Measurements from ENCODE around the gene HDAC11.

The HDAC11 gene

DNA sequence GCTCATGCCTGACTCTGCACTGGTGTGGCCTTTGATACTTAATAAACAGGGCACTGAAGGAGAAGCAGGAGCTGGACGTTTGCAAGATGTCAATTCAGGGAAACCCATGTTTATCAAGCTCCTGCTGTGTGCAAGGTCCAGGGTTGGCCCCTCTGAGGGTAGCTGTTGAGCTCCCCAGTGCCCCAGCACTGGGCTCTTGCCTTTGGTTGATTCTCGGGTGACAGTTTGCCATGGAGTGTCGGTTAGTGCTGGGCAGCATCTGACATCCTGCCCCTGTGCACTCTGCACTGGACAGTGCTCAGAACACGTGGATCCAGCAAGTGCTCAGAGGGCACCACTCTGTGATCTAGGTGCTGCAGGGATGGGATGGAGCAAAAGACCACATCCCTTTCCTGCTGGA, 7.3 kb downstream of the HDAC11 start:
- Histone ChIP-seq H3K36me3 (replicated peaks) (no peaks in the 10 kb centered on the region), H3K4me3 (ENCODE audit: low read depth, low read length) (no peak overlapping the region), H3K27ac (no peak overlapping the region), H3K27me3 (replicated peaks) (no peaks in the 10 kb centered on the region)
- no peak for DNase-seq
- TF ChIP-seq, protein P1, sequence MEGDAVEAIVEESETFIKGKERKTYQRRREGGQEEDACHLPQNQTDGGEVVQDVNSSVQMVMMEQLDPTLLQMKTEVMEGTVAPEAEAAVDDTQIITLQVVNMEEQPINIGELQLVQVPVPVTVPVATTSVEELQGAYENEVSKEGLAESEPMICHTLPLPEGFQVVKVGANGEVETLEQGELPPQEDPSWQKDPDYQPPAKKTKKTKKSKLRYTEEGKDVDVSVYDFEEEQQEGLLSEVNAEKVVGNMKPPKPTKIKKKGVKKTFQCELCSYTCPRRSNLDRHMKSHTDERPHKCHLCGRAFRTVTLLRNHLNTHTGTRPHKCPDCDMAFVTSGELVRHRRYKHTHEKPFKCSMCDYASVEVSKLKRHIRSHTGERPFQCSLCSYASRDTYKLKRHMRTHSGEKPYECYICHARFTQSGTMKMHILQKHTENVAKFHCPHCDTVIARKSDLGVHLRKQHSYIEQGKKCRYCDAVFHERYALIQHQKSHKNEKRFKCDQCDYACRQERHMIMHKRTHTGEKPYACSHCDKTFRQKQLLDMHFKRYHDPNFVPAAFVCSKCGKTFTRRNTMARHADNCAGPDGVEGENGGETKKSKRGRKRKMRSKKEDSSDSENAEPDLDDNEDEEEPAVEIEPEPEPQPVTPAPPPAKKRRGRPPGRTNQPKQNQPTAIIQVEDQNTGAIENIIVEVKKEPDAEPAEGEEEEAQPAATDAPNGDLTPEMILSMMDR (IDR thresholded peaks at IDR 0.05; ENCODE audit: low read depth, low read length, missing control alignments), result no peak
- in situ Hi-C loops (cut with HindIII; ENCODE audit: low pct_ligation_motif_present, low sequenced_read_pairs), result no loop called here

DNA sequence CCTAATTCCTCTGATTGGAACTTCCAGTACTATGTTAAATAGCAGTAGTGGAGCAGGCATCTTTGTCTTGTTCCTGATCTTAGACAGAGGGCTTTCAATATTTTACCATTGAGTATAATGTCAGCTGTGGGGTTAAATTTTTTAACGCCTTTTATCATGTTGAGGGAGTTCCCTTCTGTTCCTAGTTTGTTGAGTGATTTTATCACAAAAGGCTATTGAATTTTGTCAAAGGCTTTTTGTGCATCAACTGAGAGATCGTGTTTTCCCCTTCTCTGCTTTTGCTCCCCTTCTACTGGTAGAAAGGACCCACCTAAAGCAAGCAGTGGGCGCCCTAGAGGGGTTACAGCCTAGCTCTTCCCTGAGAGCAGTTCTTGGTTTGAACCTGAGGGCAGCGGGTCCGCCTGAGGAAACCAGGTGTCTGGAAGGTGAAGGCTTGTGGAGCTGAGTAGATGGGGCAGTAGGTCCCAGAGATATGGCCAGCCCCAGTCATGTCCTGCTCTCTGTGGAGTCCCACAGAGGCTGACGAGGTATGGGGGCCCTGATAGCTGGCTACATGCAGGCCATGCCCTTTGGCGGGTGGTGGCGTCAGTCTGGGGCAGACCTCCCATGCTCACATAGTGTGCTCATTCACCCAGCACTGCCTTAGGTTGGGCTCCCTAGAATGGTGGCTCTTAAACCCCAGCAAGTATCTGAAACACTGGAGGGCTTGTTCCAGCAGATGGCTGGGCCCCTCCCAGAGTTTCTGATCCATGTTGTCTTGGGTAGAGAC, 11.3 kb downstream of the HDAC11 start:
- Histone ChIP-seq H3K4me3 (ENCODE audit: low read depth, low read length) (no peak overlapping the region), H3K27ac (no peak overlapping the region), H3K27me3 (replicated peaks) (no peaks in the 10 kb centered on the region), H3K36me3 (replicated peaks) (no peaks in the 10 kb centered on the region)
- in situ Hi-C loops (cut with HindIII; ENCODE audit: low pct_ligation_motif_present, low sequenced_read_pairs), result no loop called here
- TF ChIP-seq, protein P1 (IDR thresholded peaks at IDR 0.05; ENCODE audit: low read depth, low read length, missing control alignments), result no peak
- DNase-seq, result no peak

DNA sequence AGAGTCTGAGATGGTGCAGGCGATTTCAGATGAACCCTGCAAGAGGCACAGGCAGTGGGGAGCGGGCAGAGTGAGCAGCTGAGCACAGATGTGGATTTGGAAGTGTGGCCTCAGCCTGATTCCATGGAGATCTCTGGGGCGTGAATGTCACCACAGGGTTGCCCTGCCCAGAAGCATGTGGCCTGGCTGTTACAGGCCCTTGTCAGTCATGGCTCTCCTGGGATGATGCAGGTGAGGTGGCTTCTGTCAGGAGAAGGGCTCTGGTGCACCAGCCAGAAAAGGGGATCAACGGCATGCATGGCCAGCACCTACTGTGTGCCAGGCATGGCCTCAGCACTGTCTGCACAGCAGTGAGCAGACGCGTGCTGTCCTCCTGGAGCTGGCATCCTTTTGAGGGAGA, 11.9 kb downstream of the HDAC11 start:
- no peak for DNase-seq
- no peaks in the 10 kb centered on the region for H3K27me3 ChIP-seq (replicated peaks)
- H3K36me3 ChIP-seq (replicated peaks), result no peaks in the 10 kb centered on the region
- in situ Hi-C loops (cut with HindIII; ENCODE audit: low pct_ligation_motif_present, low sequenced_read_pairs), result no loop called here
- TF ChIP-seq, protein P1 (IDR thresholded peaks at IDR 0.05; ENCODE audit: low read depth, low read length, missing control alignments), result no peak
- no peak overlapping the region for H3K27ac ChIP-seq
- no peak overlapping the region for H3K4me3 ChIP-seq (ENCODE audit: low read depth, low read length)

DNA sequence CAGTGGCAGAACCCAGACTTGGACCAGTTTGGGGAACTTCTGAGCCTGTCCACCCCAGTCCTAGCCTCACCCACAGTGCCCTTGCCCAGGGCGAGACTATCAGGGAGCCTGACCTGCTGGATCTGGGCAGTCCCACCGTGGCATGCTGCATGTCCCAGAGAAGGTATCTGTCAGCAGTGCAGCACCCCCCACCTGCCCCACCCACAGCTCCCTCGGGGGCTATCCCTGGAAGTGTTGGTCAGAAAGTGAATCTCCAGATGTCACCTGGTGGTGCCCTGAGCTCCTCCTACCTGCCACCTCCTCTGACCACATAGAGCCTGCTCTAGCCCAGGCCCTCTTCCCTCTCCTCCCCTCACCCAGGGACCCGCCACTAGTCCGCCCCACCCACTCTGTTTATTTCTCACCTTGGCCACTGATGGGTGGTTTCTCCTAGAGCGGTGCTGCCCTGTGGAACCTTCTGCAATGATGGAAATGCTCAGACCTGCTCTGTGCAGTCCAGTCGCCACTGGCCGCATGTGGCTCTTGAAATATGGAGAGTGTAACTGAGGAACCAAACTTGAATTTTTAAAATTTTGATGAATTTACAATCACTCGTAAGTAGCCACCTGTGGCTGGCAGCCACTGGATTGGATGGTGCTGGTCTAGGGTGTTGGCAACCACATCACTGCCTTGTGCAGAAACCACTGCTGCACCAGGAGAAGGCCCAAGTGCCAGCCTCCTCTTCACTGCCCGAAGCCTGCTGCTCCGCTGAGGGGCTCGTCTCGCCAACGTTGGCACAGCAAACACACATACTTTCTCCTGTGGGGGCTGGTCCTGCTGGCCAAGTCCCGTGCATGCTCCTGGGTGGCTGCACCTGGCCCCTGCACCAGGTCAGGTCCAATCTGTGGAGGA, 13.1 kb downstream of the HDAC11 start:
- in situ Hi-C loops (cut with HindIII; ENCODE audit: low pct_ligation_motif_present, low sequenced_read_pairs), result no loop called here
- DNase-seq, result no peak

DNA sequence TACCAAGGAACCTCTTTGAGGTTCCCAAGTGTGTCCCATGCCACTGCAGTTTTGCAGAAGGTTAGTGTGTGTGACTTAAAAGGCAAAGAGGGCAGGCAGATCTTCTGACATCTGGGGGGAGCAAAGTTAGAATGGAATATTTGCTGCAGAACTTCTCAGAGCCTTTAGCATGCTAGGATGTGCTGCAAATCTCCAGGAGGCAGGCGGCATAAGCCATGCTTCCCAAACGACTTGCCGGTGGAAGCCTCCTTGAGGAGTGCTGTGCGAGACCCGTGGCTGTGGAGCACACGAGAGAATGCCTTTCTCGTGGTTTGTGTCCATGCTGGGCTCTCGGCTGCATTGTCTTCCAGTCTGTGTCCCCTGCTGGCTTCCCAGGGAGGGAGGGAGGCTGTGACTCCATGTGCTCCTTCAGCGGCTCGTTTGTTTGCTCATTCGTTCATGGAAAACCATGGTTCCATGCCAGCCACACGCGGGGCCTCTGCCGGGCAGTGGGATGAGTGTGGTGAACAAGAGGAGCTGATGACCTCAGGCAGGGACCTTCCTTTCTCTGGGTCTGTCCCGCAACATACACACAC, 13.8 kb downstream of the HDAC11 start:
- Histone ChIP-seq H3K27ac (no peak overlapping the region), H3K27me3 (replicated peaks) (no peaks in the 10 kb centered on the region), H3K36me3 (replicated peaks) (no peaks in the 10 kb centered on the region), H3K4me3 (ENCODE audit: low read depth, low read length) (no peak overlapping the region)
- TF ChIP-seq, protein P1 (IDR thresholded peaks at IDR 0.05; ENCODE audit: low read depth, low read length, missing control alignments), result no peak
- in situ Hi-C loops (cut with HindIII; ENCODE audit: low pct_ligation_motif_present, low sequenced_read_pairs), result no loop called here
- no peak for DNase-seq

More for the DNA sequence above, 13.1 kb downstream of the HDAC11 start:
- H3K4me3 ChIP-seq (ENCODE audit: low read depth, low read length), result no peak overlapping the region
- no peaks in the 10 kb centered on the region for H3K27me3 ChIP-seq (replicated peaks)
- H3K36me3 ChIP-seq (replicated peaks), result no peaks in the 10 kb centered on the region
- H3K27ac ChIP-seq, result no peak overlapping the region
- TF ChIP-seq, protein P1 (IDR thresholded peaks at IDR 0.05; ENCODE audit: low read depth, low read length, missing control alignments), result no peak

Data from brain microvascular endothelial cell (primary cell).